IPS-18c (cell line): ENCODE measurements around the gene GCC1.
A peak's percentile ranks its signal among the peaks of the same experiment; 100 is the strongest.

Experiments
- H3K4me3 ChIP-seq: 2 replicates; pipeline ENCODE4 v1.7.0; 2013; ENCODE audit warnings: low read depth, mild to moderate bottlenecking, low read length, moderate library complexity; ENCODE audit not compliant: insufficient read depth
- H3K9me3 ChIP-seq: one replicate; pipeline ENCODE4 v1.6.1; 2013; ENCODE audit warnings: mild to moderate bottlenecking, low read length, moderate library complexity; ENCODE audit not compliant: control insufficient read depth, insufficient read depth

Gene GCC1, protein sequence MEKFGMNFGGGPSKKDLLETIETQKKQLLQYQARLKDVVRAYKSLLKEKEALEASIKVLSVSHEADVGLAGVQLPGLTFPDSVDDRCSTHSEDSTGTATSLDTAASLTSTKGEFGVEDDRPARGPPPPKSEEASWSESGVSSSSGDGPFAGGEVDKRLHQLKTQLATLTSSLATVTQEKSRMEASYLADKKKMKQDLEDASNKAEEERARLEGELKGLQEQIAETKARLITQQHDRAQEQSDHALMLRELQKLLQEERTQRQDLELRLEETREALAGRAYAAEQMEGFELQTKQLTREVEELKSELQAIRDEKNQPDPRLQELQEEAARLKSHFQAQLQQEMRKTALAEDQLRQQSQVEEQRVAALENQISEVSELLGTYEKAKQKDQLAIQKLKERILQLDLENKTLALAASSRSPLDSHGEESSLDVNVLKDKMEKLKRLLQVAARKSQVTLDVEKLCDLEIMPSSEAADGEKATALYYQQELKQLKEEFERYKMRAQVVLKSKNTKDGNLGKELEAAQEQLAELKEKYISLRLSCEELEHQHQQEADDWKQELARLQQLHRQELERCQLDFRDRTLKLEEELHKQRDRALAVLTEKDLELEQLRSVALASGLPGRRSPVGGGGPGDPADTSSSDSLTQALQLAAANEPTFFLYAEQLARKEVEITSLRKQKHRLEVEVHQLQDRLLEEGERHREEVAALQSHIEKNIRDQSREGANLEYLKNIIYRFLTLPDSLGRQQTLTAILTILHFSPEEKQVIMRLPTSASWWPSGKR

DNA sequence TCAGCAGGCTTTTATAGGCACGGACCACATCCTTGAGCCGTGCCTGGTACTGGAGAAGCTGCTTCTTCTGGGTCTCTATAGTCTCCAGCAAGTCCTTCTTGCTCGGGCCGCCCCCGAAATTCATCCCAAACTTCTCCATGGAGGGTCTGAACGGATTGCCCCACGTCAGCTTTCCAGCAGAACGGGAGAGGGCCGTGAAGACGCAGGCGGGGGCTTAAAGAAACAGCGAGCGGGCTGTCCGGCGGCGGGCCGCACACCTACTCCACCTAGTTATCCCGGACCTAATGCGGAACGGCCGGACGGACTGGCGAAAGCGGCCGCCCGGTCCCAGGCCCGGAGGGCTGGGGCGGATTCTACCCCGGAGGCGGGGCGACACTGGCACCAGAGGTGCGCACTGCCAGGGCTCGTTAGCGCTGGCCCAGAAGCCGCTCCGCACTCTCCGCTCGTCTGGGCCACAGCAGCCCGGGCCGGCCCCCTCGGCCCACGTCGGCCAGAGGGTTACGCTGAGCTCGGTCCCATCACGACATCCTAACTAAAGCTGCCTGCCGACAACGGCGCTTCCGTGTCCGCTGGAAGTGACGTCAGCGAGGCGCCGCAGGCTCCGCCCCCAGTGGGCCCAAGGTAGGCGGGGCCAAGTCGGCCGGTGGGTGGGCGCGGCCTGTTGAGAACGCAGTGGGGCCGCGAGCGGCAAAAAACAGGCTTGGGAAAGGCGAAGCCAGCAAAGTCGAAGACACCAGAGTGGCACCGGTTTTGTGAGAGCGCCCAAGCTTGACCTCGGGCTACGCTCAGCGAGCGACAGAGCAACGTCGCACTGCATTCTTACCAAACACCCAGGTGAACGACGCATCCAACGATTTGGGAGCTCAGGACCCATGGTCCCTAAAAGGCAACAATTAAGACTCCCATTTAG is at the start of gene GCC1:
Gene GCC1, minus strand, starts transcription at position 553 of the 910 bp plus-strand sequence. Its CDS starts 414 bp downstream, at position 139.
- Histone ChIP-seq H3K4me3 (peak within 1 kb of the TSS; percentile 79), H3K9me3 (no peaks in the 10 kb centered on the region)

DNA sequence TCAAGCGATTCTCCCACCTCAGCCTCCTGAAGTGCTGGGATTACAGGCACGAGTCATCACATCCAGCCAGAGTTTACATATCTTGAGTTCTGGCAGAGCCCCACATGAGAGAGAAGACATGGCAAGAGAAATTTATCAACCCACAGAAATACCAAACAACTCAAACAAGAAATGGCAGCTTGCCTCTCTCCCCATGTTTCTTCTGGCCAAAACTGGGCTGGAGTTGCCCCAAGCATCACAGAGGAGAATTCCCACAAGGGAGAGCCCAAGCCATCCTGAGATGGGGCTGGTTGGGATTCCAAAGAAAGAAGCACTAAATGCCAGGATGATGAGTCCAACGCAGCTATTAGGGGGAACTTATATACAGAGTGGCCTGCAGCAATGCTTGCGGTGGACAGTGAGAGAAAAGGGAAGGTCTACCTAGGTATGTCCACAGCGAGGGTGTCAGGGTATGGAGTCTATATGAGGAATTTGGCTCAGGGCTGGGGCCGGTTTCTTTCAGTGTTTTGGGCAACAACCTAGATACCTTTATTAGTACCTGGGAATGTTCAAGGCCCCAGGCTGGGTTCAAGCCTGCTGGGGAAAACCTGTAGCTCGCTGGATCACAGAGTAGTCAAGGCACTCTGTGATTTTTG is 47.0 kb upstream of the GCC1 start:
- Histone ChIP-seq H3K4me3 (no peak overlapping the region), H3K9me3 (no peaks in the 10 kb centered on the region)

DNA sequence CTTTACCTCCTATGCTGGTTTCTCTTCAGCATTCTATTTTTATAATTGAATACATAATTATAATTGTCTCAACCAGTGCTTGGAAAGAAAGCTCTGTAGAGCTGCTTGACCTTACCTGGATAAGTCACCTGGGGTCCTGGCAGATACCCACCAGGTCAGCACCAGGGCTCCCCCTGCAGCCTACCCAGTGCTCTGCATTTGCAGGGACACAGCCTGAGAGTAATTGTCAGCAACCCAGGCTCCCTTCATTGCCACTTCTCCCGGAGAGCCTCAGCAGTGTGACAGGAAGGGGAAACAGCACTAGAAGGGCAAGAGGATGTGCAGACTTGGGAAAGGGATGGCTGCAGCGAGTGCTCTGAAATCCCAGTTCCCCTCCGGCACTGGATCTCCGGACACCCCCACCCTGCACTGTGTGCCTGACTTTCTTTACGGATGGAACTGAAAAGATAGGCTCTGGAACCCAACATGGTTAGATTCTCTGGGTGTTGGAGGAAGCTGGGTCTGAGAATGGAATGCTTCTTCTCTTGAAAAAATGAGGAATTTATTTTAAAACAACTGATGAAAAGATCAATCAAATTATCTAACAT is 44.0 kb upstream of the GCC1 start:
- H3K4me3 ChIP-seq = no peak overlapping the region
- no peaks in the 10 kb centered on the region for H3K9me3 ChIP-seq

DNA sequence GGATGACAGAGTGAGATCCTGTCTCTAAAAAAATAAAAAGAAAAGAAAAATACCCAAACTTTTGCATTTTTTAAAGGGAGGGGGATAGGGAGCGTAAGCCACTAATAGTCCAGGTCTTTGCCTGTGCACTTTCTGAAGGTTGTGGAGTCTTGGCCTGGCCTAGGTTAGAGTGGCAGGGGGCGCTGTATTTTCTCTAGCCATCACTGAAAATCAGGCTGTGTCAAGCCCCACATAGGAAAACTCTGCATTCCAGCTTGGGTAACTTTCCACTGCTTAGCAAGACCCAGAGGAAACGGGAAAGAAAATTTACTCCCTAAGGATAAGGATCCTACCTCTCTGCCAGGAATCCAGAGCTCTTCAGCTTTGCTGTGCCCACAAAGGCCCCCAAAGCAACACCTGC is 43.0 kb upstream of the GCC1 start:
- no peak overlapping the region for H3K4me3 ChIP-seq
- no peaks in the 10 kb centered on the region for H3K9me3 ChIP-seq

DNA sequence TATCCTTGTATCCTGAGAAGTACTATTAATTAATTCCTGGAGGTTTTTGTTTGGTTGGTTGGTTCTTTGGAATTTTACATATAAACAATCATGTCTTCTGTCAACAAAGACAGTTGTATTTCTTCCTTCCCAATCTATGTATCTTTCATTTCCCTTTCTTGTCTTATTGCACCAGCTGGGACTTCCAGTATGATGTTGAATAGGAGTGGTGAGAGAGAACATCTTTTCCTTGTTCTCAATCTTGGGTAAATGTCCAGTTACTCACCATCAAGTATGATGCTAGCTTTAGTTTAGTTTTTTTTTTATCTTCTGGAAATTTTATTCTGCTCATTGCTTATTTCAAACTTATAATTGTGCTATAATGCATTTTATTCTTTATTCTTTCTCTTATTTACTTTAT is 39.9 kb upstream of the GCC1 start:
- no peak overlapping the region for H3K4me3 ChIP-seq

DNA sequence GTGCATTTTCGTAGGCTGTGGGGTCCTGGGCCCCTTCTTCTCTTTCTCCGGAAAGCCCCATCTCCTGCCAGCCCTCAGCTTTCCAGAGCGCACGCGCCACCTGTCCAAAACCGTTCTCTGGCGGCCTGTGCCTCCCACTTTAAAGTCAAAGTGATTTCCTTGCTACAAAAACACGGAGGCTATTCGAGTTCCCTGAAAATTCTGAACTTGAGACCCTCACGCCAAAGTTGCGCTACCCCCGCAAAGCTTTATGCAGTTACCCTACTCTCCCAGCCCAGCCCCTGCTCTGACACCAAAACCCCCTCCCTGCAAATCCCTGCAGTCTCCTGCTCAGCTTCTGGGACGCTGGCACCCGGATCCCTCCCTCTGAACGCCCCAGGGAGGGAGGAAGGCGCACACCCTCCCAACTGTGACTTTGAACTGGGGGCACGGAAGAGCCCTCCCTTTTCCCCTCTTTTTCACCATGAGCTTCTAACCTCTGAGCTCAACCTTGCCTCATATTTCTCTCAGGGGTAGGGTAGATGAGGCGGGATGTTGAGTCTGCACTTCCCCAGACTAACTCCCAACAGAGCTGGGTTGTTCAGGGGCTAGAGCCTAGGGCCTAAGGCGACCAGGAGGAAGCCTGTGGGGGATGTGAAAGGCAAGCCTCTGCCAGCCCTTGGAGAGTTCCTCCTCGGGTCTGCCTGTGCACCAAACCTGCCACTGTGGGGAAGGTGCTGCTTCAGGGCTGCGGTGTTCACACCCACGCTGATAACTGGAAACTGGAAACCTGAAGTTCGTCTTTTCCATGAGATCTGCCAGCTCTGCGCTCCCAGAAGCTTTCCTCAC is 35.2 kb upstream of the GCC1 start:
- no peaks in the 10 kb centered on the region for H3K9me3 ChIP-seq
- peak overlapping the region; percentile 56 for H3K4me3 ChIP-seq

More for the DNA sequence above, 39.9 kb upstream of the GCC1 start:
- no peaks in the 10 kb centered on the region for H3K9me3 ChIP-seq

DNA sequence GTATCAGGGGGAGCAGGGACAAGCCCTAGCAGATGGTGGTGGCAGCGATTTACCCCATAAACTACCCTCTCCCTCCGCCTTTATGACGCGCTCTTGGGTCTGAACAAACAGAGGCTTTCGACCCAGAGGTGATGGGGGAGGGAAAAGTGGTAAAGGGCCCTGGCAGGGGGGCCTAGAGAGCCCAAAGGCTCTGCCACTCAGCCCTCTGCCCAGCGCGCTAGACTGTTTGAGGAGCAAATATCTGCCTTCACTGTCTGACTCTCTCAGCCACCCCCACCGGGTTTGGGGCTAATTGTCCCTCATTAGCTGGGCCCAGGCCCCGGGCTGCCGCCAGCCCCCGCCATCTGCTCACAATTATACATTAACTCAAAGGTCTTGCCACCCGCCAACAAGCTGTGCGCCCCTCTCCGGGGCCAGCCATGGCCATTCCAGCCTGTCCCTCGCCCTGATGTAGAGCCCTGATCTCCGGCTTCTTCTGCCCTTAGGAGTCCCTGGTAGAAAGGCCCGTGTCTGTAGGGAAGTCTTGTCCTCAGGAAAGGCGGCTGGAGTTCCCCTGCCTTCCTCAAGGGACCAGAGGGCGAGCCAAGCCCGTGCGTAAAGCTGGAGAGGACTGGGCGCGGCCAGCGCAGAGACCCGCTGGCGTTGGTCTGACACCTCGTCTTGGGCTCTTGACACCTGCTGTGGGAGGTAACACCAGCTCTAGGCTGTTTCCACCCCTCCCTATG is 34.4 kb upstream of the GCC1 start:
- peak overlapping the region; percentile 56 for H3K4me3 ChIP-seq
- H3K9me3 ChIP-seq = no peaks in the 10 kb centered on the region

DNA sequence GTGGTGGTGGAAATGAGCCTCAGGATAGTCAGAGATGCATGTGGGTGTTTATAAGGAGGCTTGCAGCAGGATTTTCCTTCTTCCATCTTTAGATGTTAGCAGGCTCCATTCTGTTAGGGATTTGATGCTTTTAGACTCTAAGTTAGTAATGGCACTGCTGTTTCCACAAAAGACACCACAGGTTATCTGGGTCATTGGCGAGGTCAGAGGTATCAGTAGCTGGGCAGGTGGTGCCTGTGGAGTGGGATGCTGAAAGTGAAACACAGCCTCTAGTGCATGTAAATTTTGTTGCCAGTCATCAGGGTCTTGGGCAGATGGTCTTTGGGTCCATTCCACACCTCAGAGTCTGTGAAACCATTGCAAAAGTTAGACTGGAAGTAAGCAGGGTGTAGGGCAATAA is 33.4 kb upstream of the GCC1 start:
- no peak overlapping the region for H3K4me3 ChIP-seq
- H3K9me3 ChIP-seq = no peaks in the 10 kb centered on the region

DNA sequence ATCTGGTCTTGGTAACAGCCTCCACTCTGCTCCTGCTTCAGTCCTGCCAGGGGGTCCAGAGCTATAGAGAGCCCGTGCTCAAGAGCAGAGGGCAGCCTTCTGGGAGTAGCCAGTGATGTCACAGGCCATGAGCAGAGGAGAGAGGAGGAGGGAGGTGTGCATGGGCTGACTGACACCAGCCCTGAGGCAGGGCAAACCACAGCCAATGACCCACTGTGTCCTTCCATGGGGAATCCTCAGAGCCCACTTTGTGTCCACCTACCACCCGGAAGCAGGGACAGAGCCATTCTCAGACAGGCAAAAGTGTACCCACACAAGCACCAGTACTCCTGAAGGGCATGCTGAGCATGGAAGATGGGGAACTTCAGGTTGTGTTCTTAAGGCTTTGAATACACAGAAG is 32.6 kb upstream of the GCC1 start, which contains the start of gene PAX4:
Gene PAX4, minus strand, starts transcription at position 101 of the 400 bp plus-strand sequence. CDS start 2,214 bp downstream, outside the sequence.
- H3K9me3 ChIP-seq = no peaks in the 10 kb centered on the region

DNA sequence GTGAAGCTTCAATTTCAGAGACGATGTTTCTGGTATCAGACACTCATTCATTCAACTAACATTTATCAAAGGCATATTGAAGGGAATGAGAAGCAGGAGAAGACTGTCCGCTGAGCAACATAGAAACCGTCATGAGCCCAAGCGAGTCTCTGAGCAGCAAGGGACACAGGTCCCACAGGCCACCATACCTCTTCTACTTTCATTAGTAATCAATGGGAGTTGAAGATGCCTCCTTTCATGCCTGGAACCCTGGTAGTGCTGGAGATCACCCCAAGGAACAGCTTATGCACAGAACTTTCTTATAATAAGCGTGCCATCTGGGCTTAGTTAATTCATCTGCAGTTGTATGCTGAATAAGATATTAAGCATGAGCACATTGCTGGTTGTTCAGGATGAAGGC is 31.3 kb upstream of the GCC1 start:
- H3K9me3 ChIP-seq = no peaks in the 10 kb centered on the region
- no peak overlapping the region for H3K4me3 ChIP-seq

More for the DNA sequence above, 32.6 kb upstream of the GCC1 start, which contains the start of gene PAX4:
- no peak within 1 kb of the TSS for H3K4me3 ChIP-seq

DNA sequence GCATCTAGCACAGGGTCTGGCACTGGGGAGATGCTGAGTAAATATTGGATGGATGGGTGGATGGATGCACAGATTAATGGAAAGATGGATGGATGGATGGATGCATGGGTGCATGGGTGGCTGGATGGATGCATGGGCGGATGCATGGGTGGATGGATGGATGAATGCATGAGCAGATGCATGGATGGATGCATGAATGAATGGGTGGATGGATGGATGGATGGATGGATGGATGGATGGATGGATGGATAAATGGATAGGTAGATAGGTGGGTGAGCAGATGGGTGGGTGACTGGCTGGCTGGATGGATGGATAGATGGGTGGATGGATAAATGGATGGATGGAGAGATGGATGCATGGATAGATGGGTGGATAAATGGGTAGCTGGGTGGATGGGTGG is 26.9 kb upstream of the GCC1 start:
- H3K4me3 ChIP-seq = no peak overlapping the region
- peaks cover 2% of the 10 kb centered on the region for H3K9me3 ChIP-seq

DNA sequence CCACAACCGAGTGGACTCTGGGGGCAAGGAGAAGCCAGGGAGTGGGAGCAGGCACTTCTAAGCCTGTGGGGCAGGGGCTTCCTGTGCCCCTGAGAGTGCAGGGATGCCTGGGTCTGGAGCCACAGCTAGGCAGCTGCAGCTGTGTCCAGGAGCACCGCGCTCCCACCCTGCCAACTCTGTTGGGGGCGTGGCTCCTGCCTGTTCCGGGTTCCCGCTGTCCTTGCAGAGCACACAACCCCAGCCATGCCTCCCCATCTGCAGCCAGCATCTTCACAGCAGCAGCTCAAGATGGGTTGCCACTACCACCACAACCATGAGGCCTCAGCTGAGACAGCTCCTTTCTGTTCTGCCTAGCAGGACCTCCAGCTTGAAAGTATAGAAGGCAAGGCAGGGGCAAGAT is 23.9 kb upstream of the GCC1 start:
- no peak overlapping the region for H3K4me3 ChIP-seq

DNA sequence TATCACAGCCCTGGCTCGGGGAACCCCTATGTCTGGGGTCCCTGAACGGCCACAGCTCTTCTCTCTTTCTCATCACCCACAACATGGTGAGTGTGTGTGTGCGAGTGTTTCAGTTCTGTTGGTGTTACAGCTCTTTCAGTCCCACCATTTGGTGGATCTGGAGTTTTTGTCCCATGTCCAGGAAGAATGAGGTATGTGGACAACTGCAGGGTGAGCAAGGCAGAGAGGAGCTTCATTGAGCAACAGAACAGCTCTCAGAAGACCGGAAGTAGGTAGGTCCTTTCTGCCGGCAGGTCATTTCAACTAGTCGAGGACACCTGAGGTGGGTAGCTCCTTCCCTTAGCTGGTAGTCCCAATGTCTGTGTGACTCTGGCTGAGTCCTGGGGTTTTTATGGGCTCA is 23.1 kb upstream of the GCC1 start:
- H3K9me3 ChIP-seq = peaks cover 2% of the 10 kb centered on the region
- no peak overlapping the region for H3K4me3 ChIP-seq

More for the DNA sequence above, 23.9 kb upstream of the GCC1 start:
- H3K9me3 ChIP-seq = peaks cover 2% of the 10 kb centered on the region

DNA sequence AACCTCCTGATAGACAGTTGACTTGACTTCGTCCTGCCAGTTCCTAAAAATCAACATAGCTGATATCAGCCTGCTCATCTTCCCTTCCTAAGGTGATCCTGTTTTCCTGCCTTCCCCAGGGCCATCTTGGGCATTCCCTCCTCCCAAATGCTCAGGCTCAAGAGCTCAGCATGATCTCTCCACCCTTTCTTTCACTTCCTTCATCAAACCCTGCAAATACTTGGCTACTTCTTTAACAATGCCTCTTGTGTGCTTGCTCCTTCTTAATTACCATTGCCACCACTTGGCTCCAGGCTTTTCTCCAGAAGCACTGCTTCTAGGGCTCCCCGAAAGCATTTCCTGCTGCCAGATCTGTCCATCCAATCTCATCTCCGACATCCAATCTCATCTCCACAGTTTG is 15.5 kb upstream of the GCC1 start:
- H3K9me3 ChIP-seq = no peaks in the 10 kb centered on the region
- no peak overlapping the region for H3K4me3 ChIP-seq

DNA sequence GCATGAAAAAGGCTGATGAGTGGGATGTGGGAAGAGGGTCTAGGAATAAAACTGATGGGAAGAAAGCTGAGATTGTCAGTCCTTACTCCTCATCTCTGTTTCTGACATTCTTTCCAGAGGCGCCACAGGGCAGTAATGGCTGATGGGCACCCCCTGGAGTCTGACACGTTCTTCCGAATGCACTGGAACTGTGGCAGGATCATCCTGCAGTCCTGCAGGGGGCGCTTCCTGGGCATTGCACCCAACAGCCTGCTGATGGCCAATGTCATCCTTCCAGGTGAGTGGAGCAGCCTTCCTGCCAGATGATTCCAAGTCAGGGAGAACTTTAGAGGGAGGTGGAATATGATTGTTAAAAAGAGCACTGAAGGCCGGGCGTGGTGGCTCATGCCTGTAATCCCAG is 12.9 kb upstream of the GCC1 start:
- H3K4me3 ChIP-seq = no peak overlapping the region

More for the DNA sequence above, 12.9 kb upstream of the GCC1 start:
- H3K9me3 ChIP-seq = peaks cover 4% of the 10 kb centered on the region
